GM23338 (cell line): ENCODE data around the gene SH2D2A. TPM values are rescaled to one million over a fixed set of nuclear protein-coding genes. Genes with fewer than 3 reads are reported as not detected.

ENCODE experiments used
- ATAC-seq: fragments of 200-7000 bp; cut with Tn5 transposase; 3 replicates; pipeline ENCODE4 v1.9.1; 2020
- DNase-seq: peaks from one replicate; pipeline ENCODE4 v3.0.0-alpha.2; 2015; ENCODE audit warnings: low spot score
- H2AFZ ChIP-seq: fragments of 200-600 bp; sonication (generic); 2 replicates; pipeline ENCODE4 v1.8.0; 2016; ENCODE audit warnings: antibody characterized with exemption, mild to moderate bottlenecking, moderate library complexity
- H3F3A ChIP-seq: fragments of 200-600 bp; sonication (generic); replicated peaks from 2 replicates; pipeline ENCODE4 v1.8.0; 2017; ENCODE audit warnings: antibody characterized with exemption, mixed run types, low read depth
- H3K27ac ChIP-seq: fragments of 200-600 bp; sonication (generic); 2 replicates; pipeline ENCODE4 v1.6.1; 2016; ENCODE audit warnings: low read depth
- H3K27me3 ChIP-seq: fragments of 200-600 bp; sonication (generic); 2 replicates; pipeline ENCODE4 v1.8.0; 2016; ENCODE audit warnings: mild to moderate bottlenecking, mixed run types, moderate library complexity; ENCODE audit not compliant: insufficient read depth
- H3K36me3 ChIP-seq: fragments of 200-600 bp; sonication (generic); 2 replicates; pipeline ENCODE4 v1.8.0; 2016; ENCODE audit warnings: mild to moderate bottlenecking; ENCODE audit not compliant: insufficient read depth
- H3K4me1 ChIP-seq: fragments of 200-600 bp; sonication (generic); 2 replicates; pipeline ENCODE4 v1.8.0; 2016; ENCODE audit warnings: mild to moderate bottlenecking, moderate library complexity; ENCODE audit not compliant: insufficient read depth
- H3K4me2 ChIP-seq: fragments of 200-600 bp; sonication (generic); 2 replicates; pipeline ENCODE4 v1.7.1; 2017; ENCODE audit warnings: mixed run types
- H3K4me3 ChIP-seq: fragments of 200-600 bp; sonication (generic); 2 replicates; pipeline ENCODE4 v1.6.1; 2016; ENCODE audit warnings: mixed run types
- H3K79me2 ChIP-seq: fragments of 200-600 bp; sonication (generic); replicated peaks from 2 replicates; pipeline ENCODE4 v1.8.0; 2017; ENCODE audit warnings: mild to moderate bottlenecking; ENCODE audit not compliant: insufficient read depth
- H3K9me2 ChIP-seq: fragments of 200-600 bp; sonication (generic); 2 replicates; pipeline ENCODE4 v1.8.0; 2017; ENCODE audit not compliant: insufficient read depth
- H4K20me1 ChIP-seq: fragments of 200-600 bp; sonication (generic); replicated peaks from 2 replicates; pipeline ENCODE4 v1.8.0; 2017; ENCODE audit warnings: mild to moderate bottlenecking; ENCODE audit not compliant: insufficient read depth
- H3K27ac Mint-ChIP-seq: 2 replicates; pipeline ENCODE4 v1.8.0; 2020; ENCODE audit warnings: inconsistent platforms, mild to moderate bottlenecking, moderate library complexity, mixed read lengths
- H3K27me3 Mint-ChIP-seq: 3 replicates; pipeline ENCODE4 v1.8.0; 2022; ENCODE audit warnings: low read depth, mild to moderate bottlenecking, moderate library complexity, mixed read lengths, inconsistent platforms; ENCODE audit not compliant: insufficient read depth, poor library complexity
- H3K36me3 Mint-ChIP-seq: 3 replicates; pipeline ENCODE4 v1.8.0; 2021; ENCODE audit warnings: low read depth, mild to moderate bottlenecking, inconsistent platforms, moderate library complexity, mixed read lengths
- H3K4me1 Mint-ChIP-seq: 3 replicates; pipeline ENCODE4 v1.8.0; 2020; ENCODE audit warnings: mild to moderate bottlenecking, inconsistent platforms, mixed read lengths
- H3K4me3 Mint-ChIP-seq: 3 replicates; pipeline ENCODE4 v1.8.0; 2021; ENCODE audit warnings: moderate library complexity, mild to moderate bottlenecking, inconsistent platforms, mixed read lengths
- H3K9me3 Mint-ChIP-seq: 3 replicates; pipeline ENCODE4 v1.8.0; 2020; ENCODE audit warnings: moderate library complexity, mild to moderate bottlenecking, inconsistent platforms, mixed read lengths
- CREB1 ChIP-seq: fragments of 250-450 bp; sonication (Bioruptor Pico); IDR thresholded peaks from 2 replicates; pipeline ENCODE4 v1.5.0; 2020; ENCODE audit warnings: low read depth, mild to moderate bottlenecking, moderate library complexity
- EZH2 ChIP-seq: fragments of 200-600 bp; sonication (generic); IDR thresholded peaks from one replicate; pipeline ENCODE4 v1.8.0; 2017; ENCODE audit warnings: antibody characterized with exemption, mild to moderate bottlenecking, low read depth; ENCODE audit not compliant: unreplicated experiment
- EZH2phosphoT487 ChIP-seq: fragments of 200-600 bp; sonication (generic); IDR thresholded peaks from one replicate; pipeline ENCODE4 v1.8.1; 2018; ENCODE audit warnings: antibody characterized with exemption; ENCODE audit not compliant: unreplicated experiment
- JUNB ChIP-seq: IDR thresholded peaks from one replicate; pipeline ENCODE4 v1.6.1; 2016; ENCODE audit warnings: antibody characterized with exemption; ENCODE audit not compliant: unreplicated experiment
- NANOG ChIP-seq: IDR thresholded peaks from 2 replicates; pipeline ENCODE4 v1.6.1; 2016; ENCODE audit warnings: antibody characterized with exemption, borderline replicate concordance
- POLR2AphosphoS5 ChIP-seq: IDR thresholded peaks from 2 replicates; pipeline ENCODE4 v1.6.1; 2016; ENCODE audit warnings: antibody characterized with exemption, low read depth
- STAT1 ChIP-seq: IDR thresholded peaks from one replicate; pipeline ENCODE4 v1.6.1; 2016; ENCODE audit warnings: antibody characterized with exemption; ENCODE audit not compliant: unreplicated experiment
- ZNF114 ChIP-seq: fragments of 250-450 bp; sonication (Bioruptor Pico); IDR thresholded peaks from 2 replicates; pipeline ENCODE4 v1.5.0; 2020; ENCODE audit warnings: mild to moderate bottlenecking, moderate library complexity
- ZNF331 ChIP-seq: fragments of 250-450 bp; sonication (Bioruptor Pico); IDR thresholded peaks from 2 replicates; pipeline ENCODE4 v1.5.0; 2020; ENCODE audit warnings: low read depth, mild to moderate bottlenecking, moderate library complexity
- polyA plus RNA-seq: library from polyadenylated mRNA; unstranded; fragments of >200 nt; fragmentation: Nextera tagmentation; extraction: Ambion mirVana; gene quantifications from 2 replicates; pipeline ENCODE4 v1.2.1, GENCODE V29; 2016
- total RNA-seq: library from RNA; depleted of rRNA; stranded (reverse); fragments of >200 nt; shearing (Covaris generic); gene quantifications from 2 replicates; pipeline ENCODE4 v1.2.3, GENCODE V29; 2014
- TF ChIP-seq, protein P1 (sequence below), 2 experiments: fragments of 200-600 bp in 1 of 2; sonication (generic) in 1 of 2; conservative IDR thresholded peaks; 2 replicates each; pipeline versions ENCODE4 v1.5.1 to v1.6.1; 2016 to 2017; ENCODE audit warnings: antibody characterized with exemption in 2 of 2, low read depth in 2 of 2, mild to moderate bottlenecking in 2 of 2, moderate library complexity in 1 of 2
- TF ChIP-seq, protein P2 (sequence below): IDR thresholded peaks from one replicate; pipeline ENCODE4 v1.6.1; 2018; ENCODE audit warnings: antibody characterized with exemption; ENCODE audit not compliant: unreplicated experiment
- TF ChIP-seq, protein P3 (sequence below): IDR thresholded peaks from 2 replicates; pipeline ENCODE4 v1.6.1; 2016; ENCODE audit warnings: antibody characterized with exemption
- TF ChIP-seq, protein P4 (sequence below): fragments of 250-450 bp; sonication (Bioruptor Pico); IDR thresholded peaks from 2 replicates; pipeline ENCODE4 v1.5.0; 2020; ENCODE audit warnings: mild to moderate bottlenecking, moderate library complexity

SH2D2A gene
- total and polyA plus RNA-seq, 2 experiments from 2014 or later, result 5.5 to 11.5 TPM

DNA sequence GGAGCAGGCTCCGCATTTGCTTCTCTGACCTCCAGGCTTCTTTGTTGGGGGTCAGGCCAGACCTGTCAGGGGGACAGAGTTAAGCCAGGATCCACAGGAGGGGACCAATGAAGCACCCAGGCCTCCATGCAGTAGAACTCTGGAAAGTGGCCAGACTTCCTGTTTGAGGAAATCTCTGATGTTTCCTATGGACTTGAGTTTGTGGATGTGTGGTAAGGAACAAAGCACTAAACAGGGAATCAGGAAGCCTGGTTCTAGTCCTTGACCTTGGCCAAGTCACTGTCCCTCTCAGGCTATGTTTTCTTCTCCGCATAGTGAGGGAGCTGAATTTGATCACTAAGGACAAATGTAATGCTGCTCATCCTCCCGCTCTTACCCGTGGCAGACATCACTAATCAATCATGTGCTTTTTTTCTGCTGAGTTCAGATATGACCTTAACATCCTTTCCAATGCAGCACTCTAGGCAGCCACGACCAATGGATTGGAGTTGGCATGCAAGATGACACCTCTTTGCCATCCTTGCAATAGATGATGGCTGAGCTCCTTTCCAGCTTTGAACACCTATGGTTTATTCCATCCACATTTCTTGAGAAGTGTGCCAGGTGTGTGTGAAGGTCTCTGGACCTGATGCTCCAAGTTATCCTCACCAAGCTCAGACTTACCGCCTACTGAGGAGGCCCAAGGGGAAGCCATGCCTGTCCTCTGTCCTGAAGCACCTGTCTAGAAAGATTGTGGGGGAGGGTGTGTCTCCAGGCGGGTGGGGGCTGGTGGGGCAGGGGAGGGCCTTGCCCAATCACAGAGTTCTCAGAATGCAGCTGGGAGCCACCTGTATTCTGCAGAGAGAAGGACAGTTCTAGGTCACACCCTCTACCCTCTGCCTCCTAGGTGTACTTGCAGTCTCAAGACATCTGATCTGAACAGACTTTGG is 9.9 kb downstream of the SH2D2A start:
- no peak overlapping the region for H2AFZ ChIP-seq
- Mint-ChIP-seq H3K4me3 (no peak overlapping the region), H3K27me3 (peaks cover 21% of the 10 kb centered on the region), H3K4me1 (peaks cover 15% of the 10 kb centered on the region), H3K9me3 (no peaks in the 10 kb centered on the region), H3K27ac (no peak overlapping the region), H3K36me3 (peaks cover 4% of the 10 kb centered on the region; the same call in 2 of the 3 replicates)
- no peaks in the 10 kb centered on the region; the same call in 1 of the 2 replicates for H3K4me1 ChIP-seq
- H4K20me1 ChIP-seq, result peaks cover 4% of the 10 kb centered on the region; the same call in 1 of the 2 replicates
- no peaks in the 10 kb centered on the region for H3F3A ChIP-seq
- ATAC-seq (no peak), DNase-seq (no peak)
- H3K4me3 ChIP-seq, result no peak overlapping the region
- H3K9me2 ChIP-seq, result no peaks in the 10 kb centered on the region
- H3K36me3 ChIP-seq, result no peaks in the 10 kb centered on the region
- H3K27ac ChIP-seq, result no peak overlapping the region
- H3K4me2 ChIP-seq, result no peak overlapping the region
- no peak for TF ChIP-seq CREB1 (CRISPR knock-in tag)
- TF ChIP-seq, protein P1, sequence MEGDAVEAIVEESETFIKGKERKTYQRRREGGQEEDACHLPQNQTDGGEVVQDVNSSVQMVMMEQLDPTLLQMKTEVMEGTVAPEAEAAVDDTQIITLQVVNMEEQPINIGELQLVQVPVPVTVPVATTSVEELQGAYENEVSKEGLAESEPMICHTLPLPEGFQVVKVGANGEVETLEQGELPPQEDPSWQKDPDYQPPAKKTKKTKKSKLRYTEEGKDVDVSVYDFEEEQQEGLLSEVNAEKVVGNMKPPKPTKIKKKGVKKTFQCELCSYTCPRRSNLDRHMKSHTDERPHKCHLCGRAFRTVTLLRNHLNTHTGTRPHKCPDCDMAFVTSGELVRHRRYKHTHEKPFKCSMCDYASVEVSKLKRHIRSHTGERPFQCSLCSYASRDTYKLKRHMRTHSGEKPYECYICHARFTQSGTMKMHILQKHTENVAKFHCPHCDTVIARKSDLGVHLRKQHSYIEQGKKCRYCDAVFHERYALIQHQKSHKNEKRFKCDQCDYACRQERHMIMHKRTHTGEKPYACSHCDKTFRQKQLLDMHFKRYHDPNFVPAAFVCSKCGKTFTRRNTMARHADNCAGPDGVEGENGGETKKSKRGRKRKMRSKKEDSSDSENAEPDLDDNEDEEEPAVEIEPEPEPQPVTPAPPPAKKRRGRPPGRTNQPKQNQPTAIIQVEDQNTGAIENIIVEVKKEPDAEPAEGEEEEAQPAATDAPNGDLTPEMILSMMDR (conservative IDR thresholded peaks at IDR 0.05; ENCODE audit: low read depth in 2 of 2), result no peak
- no peak for TF ChIP-seq POLR2AphosphoS5
- no peak for TF ChIP-seq STAT1
- TF ChIP-seq, protein P2, sequence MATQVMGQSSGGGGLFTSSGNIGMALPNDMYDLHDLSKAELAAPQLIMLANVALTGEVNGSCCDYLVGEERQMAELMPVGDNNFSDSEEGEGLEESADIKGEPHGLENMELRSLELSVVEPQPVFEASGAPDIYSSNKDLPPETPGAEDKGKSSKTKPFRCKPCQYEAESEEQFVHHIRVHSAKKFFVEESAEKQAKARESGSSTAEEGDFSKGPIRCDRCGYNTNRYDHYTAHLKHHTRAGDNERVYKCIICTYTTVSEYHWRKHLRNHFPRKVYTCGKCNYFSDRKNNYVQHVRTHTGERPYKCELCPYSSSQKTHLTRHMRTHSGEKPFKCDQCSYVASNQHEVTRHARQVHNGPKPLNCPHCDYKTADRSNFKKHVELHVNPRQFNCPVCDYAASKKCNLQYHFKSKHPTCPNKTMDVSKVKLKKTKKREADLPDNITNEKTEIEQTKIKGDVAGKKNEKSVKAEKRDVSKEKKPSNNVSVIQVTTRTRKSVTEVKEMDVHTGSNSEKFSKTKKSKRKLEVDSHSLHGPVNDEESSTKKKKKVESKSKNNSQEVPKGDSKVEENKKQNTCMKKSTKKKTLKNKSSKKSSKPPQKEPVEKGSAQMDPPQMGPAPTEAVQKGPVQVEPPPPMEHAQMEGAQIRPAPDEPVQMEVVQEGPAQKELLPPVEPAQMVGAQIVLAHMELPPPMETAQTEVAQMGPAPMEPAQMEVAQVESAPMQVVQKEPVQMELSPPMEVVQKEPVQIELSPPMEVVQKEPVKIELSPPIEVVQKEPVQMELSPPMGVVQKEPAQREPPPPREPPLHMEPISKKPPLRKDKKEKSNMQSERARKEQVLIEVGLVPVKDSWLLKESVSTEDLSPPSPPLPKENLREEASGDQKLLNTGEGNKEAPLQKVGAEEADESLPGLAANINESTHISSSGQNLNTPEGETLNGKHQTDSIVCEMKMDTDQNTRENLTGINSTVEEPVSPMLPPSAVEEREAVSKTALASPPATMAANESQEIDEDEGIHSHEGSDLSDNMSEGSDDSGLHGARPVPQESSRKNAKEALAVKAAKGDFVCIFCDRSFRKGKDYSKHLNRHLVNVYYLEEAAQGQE, result no peak
- TF ChIP-seq ZNF114 (CRISPR knock-in tag), result no peak
- TF ChIP-seq, protein P3, sequence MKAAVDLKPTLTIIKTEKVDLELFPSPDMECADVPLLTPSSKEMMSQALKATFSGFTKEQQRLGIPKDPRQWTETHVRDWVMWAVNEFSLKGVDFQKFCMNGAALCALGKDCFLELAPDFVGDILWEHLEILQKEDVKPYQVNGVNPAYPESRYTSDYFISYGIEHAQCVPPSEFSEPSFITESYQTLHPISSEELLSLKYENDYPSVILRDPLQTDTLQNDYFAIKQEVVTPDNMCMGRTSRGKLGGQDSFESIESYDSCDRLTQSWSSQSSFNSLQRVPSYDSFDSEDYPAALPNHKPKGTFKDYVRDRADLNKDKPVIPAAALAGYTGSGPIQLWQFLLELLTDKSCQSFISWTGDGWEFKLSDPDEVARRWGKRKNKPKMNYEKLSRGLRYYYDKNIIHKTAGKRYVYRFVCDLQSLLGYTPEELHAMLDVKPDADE, result no peak
- TF ChIP-seq JUNB, result no peak
- TF ChIP-seq, protein P4, sequence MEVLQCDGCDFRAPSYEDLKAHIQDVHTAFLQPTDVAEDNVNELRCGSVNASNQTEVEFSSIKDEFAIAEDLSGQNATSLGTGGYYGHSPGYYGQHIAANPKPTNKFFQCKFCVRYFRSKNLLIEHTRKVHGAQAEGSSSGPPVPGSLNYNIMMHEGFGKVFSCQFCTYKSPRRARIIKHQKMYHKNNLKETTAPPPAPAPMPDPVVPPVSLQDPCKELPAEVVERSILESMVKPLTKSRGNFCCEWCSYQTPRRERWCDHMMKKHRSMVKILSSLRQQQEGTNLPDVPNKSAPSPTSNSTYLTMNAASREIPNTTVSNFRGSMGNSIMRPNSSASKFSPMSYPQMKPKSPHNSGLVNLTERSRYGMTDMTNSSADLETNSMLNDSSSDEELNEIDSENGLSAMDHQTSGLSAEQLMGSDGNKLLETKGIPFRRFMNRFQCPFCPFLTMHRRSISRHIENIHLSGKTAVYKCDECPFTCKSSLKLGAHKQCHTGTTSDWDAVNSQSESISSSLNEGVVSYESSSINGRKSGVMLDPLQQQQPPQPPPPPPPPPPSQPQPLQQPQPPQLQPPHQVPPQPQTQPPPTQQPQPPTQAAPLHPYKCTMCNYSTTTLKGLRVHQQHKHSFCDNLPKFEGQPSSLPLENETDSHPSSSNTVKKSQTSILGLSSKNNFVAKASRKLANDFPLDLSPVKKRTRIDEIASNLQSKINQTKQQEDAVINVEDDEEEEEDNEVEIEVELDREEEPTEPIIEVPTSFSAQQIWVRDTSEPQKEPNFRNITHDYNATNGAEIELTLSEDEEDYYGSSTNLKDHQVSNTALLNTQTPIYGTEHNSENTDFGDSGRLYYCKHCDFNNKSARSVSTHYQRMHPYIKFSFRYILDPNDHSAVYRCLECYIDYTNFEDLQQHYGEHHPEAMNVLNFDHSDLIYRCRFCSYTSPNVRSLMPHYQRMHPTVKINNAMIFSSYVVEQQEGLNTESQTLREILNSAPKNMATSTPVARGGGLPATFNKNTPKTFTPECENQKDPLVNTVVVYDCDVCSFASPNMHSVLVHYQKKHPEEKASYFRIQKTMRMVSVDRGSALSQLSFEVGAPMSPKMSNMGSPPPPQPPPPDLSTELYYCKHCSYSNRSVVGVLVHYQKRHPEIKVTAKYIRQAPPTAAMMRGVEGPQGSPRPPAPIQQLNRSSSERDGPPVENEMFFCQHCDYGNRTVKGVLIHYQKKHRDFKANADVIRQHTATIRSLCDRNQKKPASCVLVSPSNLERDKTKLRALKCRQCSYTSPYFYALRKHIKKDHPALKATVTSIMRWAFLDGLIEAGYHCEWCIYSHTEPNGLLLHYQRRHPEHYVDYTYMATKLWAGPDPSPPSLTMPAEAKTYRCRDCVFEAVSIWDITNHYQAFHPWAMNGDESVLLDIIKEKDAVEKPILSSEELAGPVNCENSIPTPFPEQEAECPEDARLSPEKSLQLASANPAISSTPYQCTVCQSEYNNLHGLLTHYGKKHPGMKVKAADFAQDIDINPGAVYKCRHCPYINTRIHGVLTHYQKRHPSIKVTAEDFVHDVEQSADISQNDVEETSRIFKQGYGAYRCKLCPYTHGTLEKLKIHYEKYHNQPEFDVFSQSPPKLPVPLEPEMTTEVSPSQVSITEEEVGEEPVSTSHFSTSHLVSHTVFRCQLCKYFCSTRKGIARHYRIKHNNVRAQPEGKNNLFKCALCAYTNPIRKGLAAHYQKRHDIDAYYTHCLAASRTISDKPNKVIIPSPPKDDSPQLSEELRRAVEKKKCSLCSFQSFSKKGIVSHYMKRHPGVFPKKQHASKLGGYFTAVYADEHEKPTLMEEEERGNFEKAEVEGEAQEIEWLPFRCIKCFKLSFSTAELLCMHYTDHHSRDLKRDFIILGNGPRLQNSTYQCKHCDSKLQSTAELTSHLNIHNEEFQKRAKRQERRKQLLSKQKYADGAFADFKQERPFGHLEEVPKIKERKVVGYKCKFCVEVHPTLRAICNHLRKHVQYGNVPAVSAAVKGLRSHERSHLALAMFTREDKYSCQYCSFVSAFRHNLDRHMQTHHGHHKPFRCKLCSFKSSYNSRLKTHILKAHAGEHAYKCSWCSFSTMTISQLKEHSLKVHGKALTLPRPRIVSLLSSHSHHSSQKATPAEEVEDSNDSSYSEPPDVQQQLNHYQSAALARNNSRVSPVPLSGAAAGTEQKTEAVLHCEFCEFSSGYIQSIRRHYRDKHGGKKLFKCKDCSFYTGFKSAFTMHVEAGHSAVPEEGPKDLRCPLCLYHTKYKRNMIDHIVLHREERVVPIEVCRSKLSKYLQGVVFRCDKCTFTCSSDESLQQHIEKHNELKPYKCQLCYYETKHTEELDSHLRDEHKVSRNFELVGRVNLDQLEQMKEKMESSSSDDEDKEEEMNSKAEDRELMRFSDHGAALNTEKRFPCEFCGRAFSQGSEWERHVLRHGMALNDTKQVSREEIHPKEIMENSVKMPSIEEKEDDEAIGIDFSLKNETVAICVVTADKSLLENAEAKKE, result no peak
- no peak for TF ChIP-seq EZH2phosphoT487
- no peak for TF ChIP-seq EZH2
- TF ChIP-seq NANOG, result no peak
- TF ChIP-seq ZNF331 (CRISPR knock-in tag), result no peak
- H3K79me2 ChIP-seq, result no peaks in the 10 kb centered on the region
- peaks cover 2% of the 10 kb centered on the region; the same call in 1 of the 2 replicates for H3K27me3 ChIP-seq
